Neural progenitor cell (in vitro differentiated cells): ENCODE measurements around the gene SMIM15.

Source experiments
- CTCF ChIP-seq: fragments of 200-600 bp; sonication (generic); IDR thresholded peaks from 2 replicates; pipeline ENCODE4 v1.5.1; 2017; ENCODE audit warnings: antibody characterized with exemption, mild to moderate bottlenecking
- EZH2 ChIP-seq: fragments of 200-600 bp; sonication (generic); IDR thresholded peaks from 2 replicates; pipeline ENCODE4 v1.6.1; 2017; ENCODE audit warnings: antibody characterized with exemption, mild to moderate bottlenecking, moderate library complexity
- EZH2phosphoT487 ChIP-seq: fragments of 200-600 bp; sonication (generic); IDR thresholded peaks from 2 replicates; pipeline ENCODE4 v1.6.1; 2017; ENCODE audit warnings: antibody characterized with exemption

DNA sequence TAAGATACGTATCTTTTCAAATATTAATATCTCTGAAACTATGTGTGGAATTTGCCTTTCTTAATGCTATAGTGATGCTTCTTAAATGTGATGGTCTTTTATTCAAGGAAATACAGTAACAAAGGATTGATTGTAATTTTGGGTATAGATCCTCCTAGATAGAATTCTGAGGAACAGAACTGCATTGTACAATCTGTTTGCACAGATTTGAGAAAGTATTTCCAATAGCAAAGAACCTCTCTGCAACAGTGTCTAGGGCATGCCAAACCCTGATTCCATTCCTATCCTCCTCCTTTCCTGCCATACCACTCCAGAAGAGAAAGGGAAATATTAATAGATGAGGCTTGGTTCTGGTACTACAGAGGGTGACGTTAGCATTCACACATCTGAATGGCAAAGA is 10.4 kb downstream of the SMIM15 start:
- TF ChIP-seq CTCF (no peak), EZH2phosphoT487 (no peak), EZH2 (no peak)
